Type B pancreatic cell (in vitro differentiated cells): ENCODE results near the gene COLEC12. TPM values are rescaled to one million over a fixed set of nuclear protein-coding genes. Genes with fewer than 3 reads are reported as not detected.

Experiments
- DNase-seq: peaks from one replicate; pipeline ENCODE4 v3.0.0; 2021; ENCODE audit warnings: mixed read lengths; ENCODE audit not compliant: unreplicated experiment; ENCODE audit errors: extremely low spot score
- H3K27ac Mint-ChIP-seq: 2 replicates; pipeline ENCODE4 v1.8.0; 2021; ENCODE audit warnings: mild to moderate bottlenecking, mixed read lengths
- H3K27me3 Mint-ChIP-seq: 2 replicates; pipeline ENCODE4 v1.8.0; 2021; ENCODE audit warnings: mixed read lengths
- H3K36me3 Mint-ChIP-seq: 2 replicates; pipeline ENCODE4 v1.8.0; 2021; ENCODE audit warnings: mixed read lengths
- H3K4me1 Mint-ChIP-seq: one replicate; pipeline ENCODE4 v1.8.0; 2021; ENCODE audit warnings: mixed read lengths; ENCODE audit not compliant: unreplicated experiment
- H3K4me3 Mint-ChIP-seq: 2 replicates; pipeline ENCODE4 v1.8.0; 2021; ENCODE audit warnings: mild to moderate bottlenecking, mixed read lengths
- H3K9me3 Mint-ChIP-seq: 2 replicates; pipeline ENCODE4 v1.8.0; 2021; ENCODE audit warnings: mixed read lengths
- total RNA-seq: library from RNA; stranded (reverse); gene quantifications from 2 replicates; pipeline ENCODE4 v1.2.1, GENCODE V29; 2021; ENCODE audit warnings: low replicate concordance
- TF ChIP-seq, protein P1 (sequence below): fragments of 200-600 bp; sonication (generic); conservative IDR thresholded peaks from 2 replicates; pipeline ENCODE4 v1.5.0; 2021; ENCODE audit warnings: antibody characterized with exemption, mild to moderate bottlenecking

COLEC12 gene
- total RNA-seq, 1 donor from 2014 or later: 61.3 TPM

DNA sequence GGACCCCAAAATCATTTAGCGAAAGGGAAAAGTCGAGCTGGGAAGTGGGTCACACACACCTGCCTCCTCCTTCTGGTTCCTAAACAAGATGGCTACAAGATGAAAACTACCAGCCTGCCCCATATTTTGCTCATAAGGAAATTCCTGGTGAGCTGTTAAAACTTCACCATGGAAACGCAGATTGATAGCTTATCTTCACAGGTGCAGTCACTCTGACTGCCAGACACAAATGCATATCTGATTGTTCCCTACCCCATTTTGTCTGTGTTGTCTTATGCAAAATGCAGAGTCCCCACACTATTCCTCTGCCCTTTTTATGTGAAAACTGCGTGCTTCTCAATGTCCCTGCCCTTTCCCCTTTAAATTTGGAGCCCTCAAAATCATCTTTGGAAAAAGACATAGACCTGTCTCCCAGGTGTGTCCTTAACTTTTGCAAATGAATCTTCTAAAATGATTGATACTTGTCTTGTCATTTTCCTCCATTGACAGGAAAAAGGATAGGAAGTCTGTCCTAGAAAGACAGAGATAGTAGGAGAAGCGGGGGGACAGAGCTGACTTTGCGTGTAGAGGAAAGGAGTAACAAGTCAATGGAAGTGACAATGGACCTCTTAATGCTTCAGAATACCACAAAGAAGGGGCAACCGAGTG, 193.8 kb downstream of the COLEC12 start:
- Mint-ChIP-seq H3K27me3 (peaks cover 10% of the 10 kb centered on the region), H3K9me3 (peaks cover 5% of the 10 kb centered on the region), H3K4me3 (no peak overlapping the region), H3K4me1 (peaks cover 12% of the 10 kb centered on the region), H3K27ac (no peak overlapping the region), H3K36me3 (no peaks in the 10 kb centered on the region)
- TF ChIP-seq, protein P1, sequence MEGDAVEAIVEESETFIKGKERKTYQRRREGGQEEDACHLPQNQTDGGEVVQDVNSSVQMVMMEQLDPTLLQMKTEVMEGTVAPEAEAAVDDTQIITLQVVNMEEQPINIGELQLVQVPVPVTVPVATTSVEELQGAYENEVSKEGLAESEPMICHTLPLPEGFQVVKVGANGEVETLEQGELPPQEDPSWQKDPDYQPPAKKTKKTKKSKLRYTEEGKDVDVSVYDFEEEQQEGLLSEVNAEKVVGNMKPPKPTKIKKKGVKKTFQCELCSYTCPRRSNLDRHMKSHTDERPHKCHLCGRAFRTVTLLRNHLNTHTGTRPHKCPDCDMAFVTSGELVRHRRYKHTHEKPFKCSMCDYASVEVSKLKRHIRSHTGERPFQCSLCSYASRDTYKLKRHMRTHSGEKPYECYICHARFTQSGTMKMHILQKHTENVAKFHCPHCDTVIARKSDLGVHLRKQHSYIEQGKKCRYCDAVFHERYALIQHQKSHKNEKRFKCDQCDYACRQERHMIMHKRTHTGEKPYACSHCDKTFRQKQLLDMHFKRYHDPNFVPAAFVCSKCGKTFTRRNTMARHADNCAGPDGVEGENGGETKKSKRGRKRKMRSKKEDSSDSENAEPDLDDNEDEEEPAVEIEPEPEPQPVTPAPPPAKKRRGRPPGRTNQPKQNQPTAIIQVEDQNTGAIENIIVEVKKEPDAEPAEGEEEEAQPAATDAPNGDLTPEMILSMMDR: no peak
- DNase-seq: no peak

DNA sequence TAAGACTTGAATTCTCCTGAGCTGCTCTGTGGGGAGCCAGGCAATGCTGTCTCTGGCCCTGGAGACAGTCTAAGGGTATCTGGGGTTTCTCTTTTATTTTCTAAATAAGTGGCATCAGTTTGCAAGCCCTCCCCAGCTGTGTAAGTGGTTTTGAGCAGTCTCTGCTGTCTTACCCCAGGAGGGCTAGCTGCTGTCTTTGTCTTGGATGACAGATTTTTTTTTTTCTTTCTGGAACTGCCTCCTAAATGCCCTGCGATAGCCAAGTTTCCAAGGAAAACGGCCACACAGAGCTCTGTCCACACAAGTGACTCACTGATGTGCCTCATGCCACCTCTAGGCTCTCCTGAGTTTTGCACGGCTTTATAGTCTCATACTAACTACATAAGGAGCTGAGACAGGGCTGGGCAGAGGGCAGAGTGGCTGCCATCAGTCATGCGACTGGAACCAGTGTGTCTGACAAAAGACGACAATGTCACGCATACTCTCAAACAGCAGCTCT, 195.4 kb downstream of the COLEC12 start:
- no peaks in the 10 kb centered on the region for H3K9me3 Mint-ChIP-seq
- H3K27me3 Mint-ChIP-seq: peaks cover 4% of the 10 kb centered on the region
- no peak overlapping the region for H3K27ac Mint-ChIP-seq
- TF ChIP-seq, protein P1: no peak
- peaks cover 22% of the 10 kb centered on the region for H3K4me1 Mint-ChIP-seq
- no peak for DNase-seq
- H3K4me3 Mint-ChIP-seq: no peak overlapping the region
- H3K36me3 Mint-ChIP-seq: no peaks in the 10 kb centered on the region

DNA sequence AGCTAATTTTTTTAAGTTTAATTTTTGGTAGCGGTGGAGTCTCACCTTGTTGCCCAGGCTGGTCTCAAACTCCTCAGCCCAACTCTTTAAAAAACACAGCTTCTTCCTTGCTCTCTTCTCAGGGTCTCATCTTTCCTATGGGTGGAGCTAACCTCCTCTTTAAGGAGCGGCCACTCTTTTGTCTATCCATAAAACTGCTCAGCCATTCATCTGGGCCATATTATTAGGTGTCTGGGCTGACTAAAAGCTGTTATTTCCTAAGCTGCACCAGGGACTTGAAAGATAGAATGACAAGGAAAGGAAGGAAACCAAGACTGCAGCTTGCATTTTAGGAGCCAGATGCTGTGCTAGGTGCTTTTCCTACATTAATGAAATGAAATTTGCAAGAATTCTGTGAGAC, 196.9 kb downstream of the COLEC12 start:
- peaks cover 22% of the 10 kb centered on the region for H3K4me1 Mint-ChIP-seq
- no peak overlapping the region for H3K4me3 Mint-ChIP-seq
- H3K36me3 Mint-ChIP-seq: no peaks in the 10 kb centered on the region
- TF ChIP-seq, protein P1: no peak
- H3K9me3 Mint-ChIP-seq: no peaks in the 10 kb centered on the region
- H3K27ac Mint-ChIP-seq: no peak overlapping the region
- no peak for DNase-seq
- H3K27me3 Mint-ChIP-seq: peaks cover 4% of the 10 kb centered on the region

DNA sequence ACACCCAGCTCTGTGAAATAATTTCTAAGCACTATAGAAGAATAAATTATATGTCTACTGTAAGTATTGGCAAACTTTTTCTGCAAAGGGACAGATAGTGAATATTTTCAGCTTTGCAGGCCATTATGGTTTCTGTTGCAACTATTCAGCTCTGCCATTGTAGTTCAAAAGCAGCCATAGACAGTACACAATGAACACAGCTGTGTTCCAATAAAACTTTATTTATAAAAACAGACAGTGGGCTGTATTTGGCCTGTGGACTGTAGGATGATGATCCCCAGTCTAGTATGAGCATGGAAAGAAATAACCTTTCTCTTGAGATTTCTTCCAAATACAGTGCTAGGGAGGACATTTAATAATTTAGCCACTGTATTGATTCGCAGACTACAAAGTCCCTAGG, 197.5 kb downstream of the COLEC12 start:
- TF ChIP-seq, protein P1: no peak
- H3K27ac Mint-ChIP-seq: no peak overlapping the region
- H3K36me3 Mint-ChIP-seq: no peaks in the 10 kb centered on the region
- peaks cover 4% of the 10 kb centered on the region for H3K27me3 Mint-ChIP-seq
- H3K4me3 Mint-ChIP-seq: no peak overlapping the region
- H3K9me3 Mint-ChIP-seq: no peaks in the 10 kb centered on the region
- H3K4me1 Mint-ChIP-seq: peaks cover 22% of the 10 kb centered on the region
- no peak for DNase-seq

DNA sequence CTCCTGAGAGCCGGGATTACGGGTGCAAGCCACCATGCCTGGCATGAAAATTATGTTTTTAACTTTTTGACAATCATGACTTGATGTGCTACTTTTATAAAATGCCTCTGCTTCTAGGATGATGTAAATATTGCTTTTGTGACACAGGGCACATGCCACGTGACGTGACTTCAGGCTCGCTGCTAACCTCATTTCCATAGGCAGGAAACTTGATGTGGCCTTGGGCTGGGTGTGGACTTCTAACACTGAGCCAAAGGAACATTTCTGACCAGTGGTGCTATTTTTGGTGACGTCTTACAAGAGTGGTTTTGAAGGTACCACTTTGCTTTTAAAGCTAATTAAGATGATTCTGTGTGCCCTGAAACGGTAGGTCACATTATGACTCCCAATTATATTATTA, 198.4 kb downstream of the COLEC12 start:
- peaks cover 22% of the 10 kb centered on the region for H3K4me1 Mint-ChIP-seq
- no peaks in the 10 kb centered on the region for H3K9me3 Mint-ChIP-seq
- H3K27ac Mint-ChIP-seq: no peak overlapping the region
- peaks cover 3% of the 10 kb centered on the region for H3K27me3 Mint-ChIP-seq
- H3K4me3 Mint-ChIP-seq: no peak overlapping the region
- TF ChIP-seq, protein P1: no peak
- H3K36me3 Mint-ChIP-seq: no peaks in the 10 kb centered on the region
- no peak for DNase-seq
